Gastroesophageal sphincter (tissue), 4 donors: Measurements from ENCODE around the gene FAM111B. TPM values are rescaled to one million over a fixed set of nuclear protein-coding genes. Genes with fewer than 3 reads are reported as not detected.
"Not testable (repeated sequence)": the region's sequence is repeated elsewhere in the genome, so short reads cannot be mapped to it uniquely, and the experiment has no call there.

ENCODE experiments used
- ATAC-seq: fragments of 150-250 bp; one replicate; pipeline ENCODE4 v1.9.1; 2016; ENCODE audit warnings: mild to moderate bottlenecking, moderate library complexity
- H3K27ac ChIP-seq, 4 donors: fragments of 200-600 bp; sonication (generic) in 3 of 4; 1 replicate in 3 of 4; 2 replicates in 1 of 4; pipeline ENCODE4 v1.5.1; 2016 to 2019
- H3K27me3 ChIP-seq: fragments of 200-600 bp; sonication (generic); one replicate; pipeline ENCODE4 v1.5.1; 2019
- H3K36me3 ChIP-seq, 2 donors: fragments of 200-600 bp; sonication (generic); one replicate each; pipeline ENCODE4 v1.5.1; 2019; ENCODE audit warnings: control low read depth in 1 of 2
- H3K4me1 ChIP-seq, 3 donors: fragments of 200-600 bp; sonication (generic); 1 replicate in 2 of 3; 2 replicates in 1 of 3; pipeline ENCODE4 v1.5.1; 2016 to 2019; ENCODE audit warnings: control low read depth in 2 of 3
- H3K4me3 ChIP-seq, 2 donors: fragments of 200-600 bp; sonication (generic); one replicate each; pipeline ENCODE4 v1.5.1; 2019; ENCODE audit warnings: mild to moderate bottlenecking in 1 of 2, moderate library complexity in 1 of 2
- H3K9me3 ChIP-seq, 3 donors: fragments of 200-600 bp; sonication (generic); one replicate each; pipeline ENCODE4 v1.5.1; 2017 to 2019; ENCODE audit warnings: control low read depth in 2 of 3
- EP300 ChIP-seq: sonication (generic); formaldehyde crosslinking; IDR thresholded peaks from one replicate; pipeline ENCODE4 v1.6.1; 2017; ENCODE audit warnings: antibody characterized with exemption, mild to moderate bottlenecking
- POLR2A ChIP-seq, 2 donors: fragments of 450-650 bp; IDR thresholded peaks; one replicate each; pipeline ENCODE4 v1.6.1; 2017; ENCODE audit warnings: antibody characterized with exemption in 2 of 2, mild to moderate bottlenecking in 2 of 2, moderate library complexity in 1 of 2
- POLR2AphosphoS5 ChIP-seq: sonication (generic); formaldehyde crosslinking; IDR thresholded peaks from one replicate; pipeline ENCODE4 v1.6.1; 2017; ENCODE audit warnings: antibody characterized with exemption
- WGBS, 2 donors: methylation state at CpG; one replicate each; pipeline ENCODE4 v1.1.5; 2018; ENCODE audit warnings: low coverage in 1 of 2; 5-methylcytosine and 5-hydroxymethylcytosine counted together
- total RNA-seq, 4 donors: library from RNA; depleted of rRNA; stranded (reverse); fragments of >200 nt; gene quantifications; one replicate each; pipeline ENCODE4 v1.1.0, GENCODE V29; 2016
- TF ChIP-seq, protein P1 (sequence below), 4 experiments: fragments of 200-600 bp in 2 of 4; fragments of 450-650 bp in 2 of 4; sonication (generic) in 1 of 4; IDR thresholded peaks; one replicate each; pipeline ENCODE4 v1.5.1; 2017 to 2019; ENCODE audit warnings: antibody characterized with exemption in 4 of 4, mild to moderate bottlenecking in 2 of 4, moderate library complexity in 2 of 4

The FAM111B gene
- total RNA-seq, 4 donors from 2014 or later = 0.13 to 1.4 TPM; not detected in 2

GRCh38 chr11:59069087-59069486, 38.0 kb upstream of the FAM111B start:
- Histone ChIP-seq H3K27me3 (peaks cover 22% of the 10 kb centered on the region), H3K4me1 (no peaks in the 10 kb centered on the region), H3K9me3 (peaks cover 0 to 7% (median 0%) of the 10 kb centered on the region in 3 donors), H3K27ac (no peak overlapping the region), H3K36me3 (no peaks in the 10 kb centered on the region), H3K4me3 (no peak overlapping the region)
- WGBS, 2 donors = 50 to 76% methylated on average over 1 of the region's 1 CpG
- ATAC-seq = no peak
- no peak for TF ChIP-seq POLR2AphosphoS5
- no peak for TF ChIP-seq EP300
- TF ChIP-seq, protein P1, sequence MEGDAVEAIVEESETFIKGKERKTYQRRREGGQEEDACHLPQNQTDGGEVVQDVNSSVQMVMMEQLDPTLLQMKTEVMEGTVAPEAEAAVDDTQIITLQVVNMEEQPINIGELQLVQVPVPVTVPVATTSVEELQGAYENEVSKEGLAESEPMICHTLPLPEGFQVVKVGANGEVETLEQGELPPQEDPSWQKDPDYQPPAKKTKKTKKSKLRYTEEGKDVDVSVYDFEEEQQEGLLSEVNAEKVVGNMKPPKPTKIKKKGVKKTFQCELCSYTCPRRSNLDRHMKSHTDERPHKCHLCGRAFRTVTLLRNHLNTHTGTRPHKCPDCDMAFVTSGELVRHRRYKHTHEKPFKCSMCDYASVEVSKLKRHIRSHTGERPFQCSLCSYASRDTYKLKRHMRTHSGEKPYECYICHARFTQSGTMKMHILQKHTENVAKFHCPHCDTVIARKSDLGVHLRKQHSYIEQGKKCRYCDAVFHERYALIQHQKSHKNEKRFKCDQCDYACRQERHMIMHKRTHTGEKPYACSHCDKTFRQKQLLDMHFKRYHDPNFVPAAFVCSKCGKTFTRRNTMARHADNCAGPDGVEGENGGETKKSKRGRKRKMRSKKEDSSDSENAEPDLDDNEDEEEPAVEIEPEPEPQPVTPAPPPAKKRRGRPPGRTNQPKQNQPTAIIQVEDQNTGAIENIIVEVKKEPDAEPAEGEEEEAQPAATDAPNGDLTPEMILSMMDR (IDR thresholded peaks at IDR 0.05) = no peak

- Histone ChIP-seq H3K9me3 (peaks cover 0 to 7% (median 0%) of the 10 kb centered on the region in 3 donors), H3K27ac (no peak overlapping the region), H3K36me3 (no peaks in the 10 kb centered on the region), H3K4me1 (no peaks in the 10 kb centered on the region), H3K27me3 (peaks cover 29% of the 10 kb centered on the region), H3K4me3 (no peak overlapping the region)
- 57 to 80% methylated on average over 1 to 2 of the region's 8 CpGs for WGBS, 2 donors
- no peak for TF ChIP-seq POLR2AphosphoS5
- TF ChIP-seq, protein P1 (IDR thresholded peaks at IDR 0.05) = no peak
- no peak for TF ChIP-seq EP300
- no peak for TF ChIP-seq POLR2A (IDR thresholded peaks at IDR 0.05)
- no peak for ATAC-seq
Observed at GRCh38 chr11:59076876-59077571, 30.0 kb upstream of the FAM111B start.

DNA sequence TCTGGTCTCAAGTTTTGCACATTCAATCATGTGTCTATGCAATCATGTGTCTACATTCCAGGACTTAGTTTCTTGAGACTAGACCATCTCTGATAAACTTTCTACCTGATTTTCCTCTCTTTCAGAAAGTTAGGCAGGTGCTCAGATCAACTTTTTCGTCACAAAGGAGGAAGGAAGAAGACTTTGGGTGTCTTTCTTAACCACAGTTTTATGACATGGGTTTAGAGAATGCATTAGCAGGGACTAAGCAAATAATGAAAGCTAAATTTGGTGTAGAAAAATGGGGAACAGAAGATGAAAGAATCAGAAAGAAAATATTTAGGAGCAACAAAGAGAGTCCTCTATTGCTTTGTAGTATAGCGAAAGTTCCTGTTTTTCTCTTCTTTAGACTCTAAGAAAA, 28.6 kb upstream of the FAM111B start:
- H3K4me1 ChIP-seq = no peaks in the 10 kb centered on the region
- no peak for ATAC-seq
- WGBS, 2 donors = 67 to 86% methylated on average over 2 of the region's 2 CpGs
- H3K4me3 ChIP-seq = no peak overlapping the region
- H3K36me3 ChIP-seq = no peaks in the 10 kb centered on the region
- H3K9me3 ChIP-seq = peaks cover 0 to 6% (median 0%) of the 10 kb centered on the region in 3 donors
- H3K27ac ChIP-seq = no peak overlapping the region
- TF ChIP-seq POLR2AphosphoS5 = no peak
- TF ChIP-seq EP300 = no peak
- TF ChIP-seq, protein P1 (IDR thresholded peaks at IDR 0.05) = no peak
- no peak for TF ChIP-seq POLR2A (IDR thresholded peaks at IDR 0.05)
- peaks cover 27% of the 10 kb centered on the region for H3K27me3 ChIP-seq

- Histone ChIP-seq H3K27me3 (peaks cover 22% of the 10 kb centered on the region), H3K9me3 (no peaks in the 10 kb centered on the region), H3K27ac (no peak overlapping the region), H3K4me1 (no peaks in the 10 kb centered on the region), H3K36me3 (no peaks in the 10 kb centered on the region), H3K4me3 (no peak overlapping the region)
- ATAC-seq = no peak
- TF ChIP-seq, protein P1 (IDR thresholded peaks at IDR 0.05) = no peak
- no peak for TF ChIP-seq EP300
- no peak for TF ChIP-seq POLR2A (IDR thresholded peaks at IDR 0.05)
- no peak for TF ChIP-seq POLR2AphosphoS5
- 70 to 83% methylated on average over 1 of the region's 1 CpG for WGBS, 2 donors
Observed at GRCh38 chr11:59079086-59079485, 28.0 kb upstream of the FAM111B start.

GRCh38 chr11:59080421-59080820, 26.6 kb upstream of the FAM111B start:
- not testable (repeated sequence) for H3K4me1 ChIP-seq, H3K36me3 ChIP-seq, H3K4me3 ChIP-seq, H3K9me3 ChIP-seq, H3K27ac ChIP-seq, ATAC-seq
- 100% methylated on average over 1 of the region's 2 CpGs; no CpG with 5 or more reads in 1 of the 2 donors for WGBS, 2 donors
- peaks cover 19% of the 10 kb centered on the region for H3K27me3 ChIP-seq

- WGBS, 2 donors = 40 to 60% methylated on average over 2 to 3 of the region's 4 CpGs
Observed at GRCh38 chr11:59081430-59082020, 25.5 kb upstream of the FAM111B start.

GRCh38 chr11:59086007-59086406, 21.0 kb upstream of the FAM111B start, which contains the start of gene GLYATL1B:
GLYATL1B (plus strand) TSS chr11:59086307; CDS start chr11:59086307, 0 bp downstream.
- not testable (repeated sequence) for H3K27ac ChIP-seq, H3K9me3 ChIP-seq, H3K4me1 ChIP-seq, H3K27me3 ChIP-seq, ATAC-seq, H3K4me3 ChIP-seq, H3K36me3 ChIP-seq
- 84 to 88% methylated on average over 3 to 5 of the region's 5 CpGs for WGBS, 2 donors

More at GRCh38 chr11:59081430-59082020, 25.5 kb upstream of the FAM111B start:
- H3K4me1 ChIP-seq, H3K9me3 ChIP-seq, ATAC-seq, H3K36me3 ChIP-seq, H3K27me3 ChIP-seq, H3K27ac ChIP-seq, H3K4me3 ChIP-seq: not testable (repeated sequence)
